ENCODE measurements around the gene PPFIBP2.

The PPFIBP2 gene

GRCh38 chr11:7528514-7529049, 14.8 kb downstream of the PPFIBP2 start:
- no peak for DNase-seq

- DNase-seq, result no peak
Observed at GRCh38 chr11:7530013-7530640, 16.3 kb downstream of the PPFIBP2 start.

- no peak for DNase-seq
Observed at GRCh38 chr11:7531011-7531410, 17.2 kb downstream of the PPFIBP2 start.

GRCh38 chr11:7532405-7533145, 18.8 kb downstream of the PPFIBP2 start:
- no peak for DNase-seq

- no peak for DNase-seq
Observed at GRCh38 chr11:7533199-7534041, 19.6 kb downstream of the PPFIBP2 start.

GRCh38 chr11:7534042-7534378, 20.2 kb downstream of the PPFIBP2 start:
- DNase-seq, result no peak

- no peak for DNase-seq
Observed at GRCh38 chr11:7536100-7536499, 22.3 kb downstream of the PPFIBP2 start.

GRCh38 chr11:7537265-7537664, 23.5 kb downstream of the PPFIBP2 start:
- DNase-seq, result no peak

- DNase-seq, result no peak
Observed at GRCh38 chr11:7538031-7538430, 24.2 kb downstream of the PPFIBP2 start.

GRCh38 chr11:7538466-7539454, 25.0 kb downstream of the PPFIBP2 start:
- no peak for DNase-seq

- peak; percentile 36 for DNase-seq
Observed at GRCh38 chr11:7540830-7541555, 27.2 kb downstream of the PPFIBP2 start.

- no peak for DNase-seq
Observed at GRCh38 chr11:7543302-7543701, 29.5 kb downstream of the PPFIBP2 start.

- DNase-seq, result no peak
Observed at GRCh38 chr11:7544021-7544420, 30.2 kb downstream of the PPFIBP2 start.

- no peak for DNase-seq
Observed at GRCh38 chr11:7545611-7546010, 31.8 kb downstream of the PPFIBP2 start.

GRCh38 chr11:7546324-7546791, 32.6 kb downstream of the PPFIBP2 start:
- no peak for DNase-seq

GRCh38 chr11:7547687-7548086, 33.9 kb downstream of the PPFIBP2 start:
- no peak for DNase-seq

- DNase-seq, result peak; percentile 13
Observed at GRCh38 chr11:7548659-7549274, 35.0 kb downstream of the PPFIBP2 start.

GRCh38 chr11:7549681-7550080, 35.9 kb downstream of the PPFIBP2 start:
- no peak for DNase-seq

- DNase-seq, result no peak
Observed at GRCh38 chr11:7551571-7551970, 37.8 kb downstream of the PPFIBP2 start.

- no peak for DNase-seq
Observed at GRCh38 chr11:7552666-7553065, 38.9 kb downstream of the PPFIBP2 start.

Measured in NCI-H774 (cell line).